HCT116 (cell line): ENCODE results near the gene STX12. TPM values are rescaled to one million over a fixed set of nuclear protein-coding genes. Genes with fewer than 3 reads are reported as not detected.

ENCODE experiments used
- ATAC-seq: fragments of 200-7000 bp; cut with Tn5 transposase; 2 replicates; pipeline ENCODE4 v1.9.1; 2020; ENCODE audit warnings: mild to moderate bottlenecking, moderate library complexity
- BruUV-seq: library from RNA; stranded (reverse); fragments of 400-500 nt; replicated peaks from 2 replicates; lab custom pipeline; 2021; lab: Mats Ljungman, UMichigan
- CTCF ChIA-PET: fragments of 300-600 bp; sonication (Branson Sonifier 250); formaldehyde crosslinking; loops from one replicate; lab custom pipeline; 2021; ENCODE audit warnings: antibody characterized with exemption; lab: Charles Lee
- POLR2A ChIA-PET: fragments of 300-600, 350-600 bp; sonication (Branson Sonifier 250); formaldehyde crosslinking; loops from one replicate; lab custom pipeline; 2021; ENCODE audit warnings: antibody characterized with exemption; lab: Charles Lee
- RAD21 ChIA-PET, 2 experiments: fragments of 300-600 bp; sonication (Branson Sonifier 250); formaldehyde crosslinking; loops; one replicate each; lab custom pipeline; 2023; ENCODE audit warnings: low total read pairs in 2 of 2; ENCODE audit not compliant: uncharacterized antibody in 2 of 2, unreplicated experiment in 2 of 2, low non-redundant PET in 1 of 2; lab: Charles Lee
- DNase-seq: peaks from one replicate; pipeline ENCODE4 v3.0.0-alpha.2; 2010; ENCODE audit warnings: low read depth, low spot score
- H2AFZ ChIP-seq: fragments of 200-600 bp; shearing (Covaris generic), sonication (generic); 2 replicates; pipeline ENCODE4 v1.6.1; 2017; ENCODE audit warnings: low read depth, mixed run types, mixed read lengths, antibody characterized with exemption, low read length; ENCODE audit not compliant: poor library complexity, severe bottlenecking
- H3K27ac ChIP-seq: 2 replicates; pipeline ENCODE4 v1.5.1; 2012; ENCODE audit warnings: low read depth, low read length
- H3K27me3 ChIP-seq: fragments of 200-600 bp; sonication (generic); 2 replicates; pipeline ENCODE4 v1.6.1; 2016; ENCODE audit warnings: mixed run types, low read length, mixed read lengths; ENCODE audit not compliant: insufficient read depth
- H3K36me3 ChIP-seq, 2 experiments: fragments of 200-500 bp in 1 of 2; fragments of 200-600 bp in 1 of 2; sonication (Bioruptor generic) in 1 of 2; sonication (generic) in 1 of 2; 2 replicates each; pipeline versions ENCODE4 v1.5.1 to v1.6.1; 2014 to 2016; ENCODE audit warnings: low read length in 2 of 2, inconsistent platforms in 1 of 2, mixed read lengths in 1 of 2, mixed run types in 1 of 2; ENCODE audit not compliant: insufficient read depth in 2 of 2, control insufficient read depth in 1 of 2
- H3K4me1 ChIP-seq, 2 experiments: fragments of 200-600 bp in 1 of 2; sonication (generic) in 1 of 2; 2 replicates each; pipeline versions ENCODE4 v1.5.1 to v1.6.1; 2012 to 2017; ENCODE audit warnings: low read length in 2 of 2, inconsistent platforms in 1 of 2, mild to moderate bottlenecking in 1 of 2, mixed read lengths in 1 of 2, mixed run types in 1 of 2, moderate library complexity in 1 of 2; ENCODE audit not compliant: insufficient read depth in 2 of 2, control insufficient read depth in 1 of 2
- H3K4me2 ChIP-seq: fragments of 200-600 bp; sonication (generic); 2 replicates; pipeline ENCODE4 v1.6.1; 2017; ENCODE audit warnings: mixed run types, low read length, mixed read lengths
- H3K4me3 ChIP-seq, 2 experiments: fragments of 200-600 bp in 1 of 2; sonication (generic) in 1 of 2; replicated peaks in 1 of 2; 2 replicates each; pipeline ENCODE4 v1.5.1; 2011 to 2016; ENCODE audit warnings: low read length in 2 of 2, control low read depth in 1 of 2, low read depth in 1 of 2, mild to moderate bottlenecking in 1 of 2, mixed read lengths in 1 of 2, mixed run types in 1 of 2
- H3K79me2 ChIP-seq: fragments of 200-600 bp; sonication (generic); 2 replicates; pipeline ENCODE4 v1.6.1; 2017; ENCODE audit warnings: mild to moderate bottlenecking, mixed run types, low read length, moderate library complexity, mixed read lengths; ENCODE audit not compliant: insufficient read depth
- H3K9ac ChIP-seq: fragments of 200-600 bp; sonication (generic); 2 replicates; pipeline ENCODE4 v1.6.1; 2016; ENCODE audit warnings: low read length, mixed read lengths
- H3K9me2 ChIP-seq: fragments of 200-600 bp; sonication (generic), shearing (Covaris generic); 2 replicates; pipeline ENCODE4 v1.6.1; 2017; ENCODE audit warnings: mixed run types, mild to moderate bottlenecking, moderate library complexity; ENCODE audit not compliant: insufficient read depth
- H3K9me3 ChIP-seq, 2 experiments: fragments of 200-500 bp in 1 of 2; fragments of 200-600 bp in 1 of 2; sonication (Bioruptor generic) in 1 of 2; sonication (generic) in 1 of 2; 2 replicates each; pipeline ENCODE4 v1.6.1; 2014 to 2017; ENCODE audit warnings: low read length in 2 of 2, mixed read lengths in 2 of 2, inconsistent platforms in 1 of 2, low read depth in 1 of 2, mild to moderate bottlenecking in 1 of 2, mixed run types in 1 of 2, moderate library complexity in 1 of 2; ENCODE audit not compliant: control insufficient read depth in 1 of 2, insufficient read depth in 1 of 2
- H4K20me1 ChIP-seq: fragments of 200-600 bp; sonication (generic), shearing (Covaris generic); 2 replicates; pipeline ENCODE4 v1.6.1; 2017; ENCODE audit warnings: mixed run types, mild to moderate bottlenecking, moderate library complexity; ENCODE audit not compliant: insufficient read depth
- JUND ChIP-seq: IDR thresholded peaks from 2 replicates; pipeline ENCODE4 v1.6.1; 2012
- SIN3A ChIP-seq: IDR thresholded peaks from 2 replicates; pipeline ENCODE4 v1.6.1; 2012; ENCODE audit warnings: low read depth
- TCF7L2 ChIP-seq: IDR thresholded peaks from 2 replicates; pipeline ENCODE4 v1.7.0; 2011; ENCODE audit warnings: borderline replicate concordance, inconsistent platforms; ENCODE audit not compliant: insufficient read depth, insufficient read length; ENCODE audit errors: extremely low read depth
- ZFX ChIP-seq: fragments of 450-650 bp; IDR thresholded peaks from 2 replicates; pipeline ENCODE4 v1.6.1; 2017
- intact Hi-C: fragments of 100-400 bp; cut with micrococcal nuclease; formaldehyde crosslinking; loops from 2 replicates; pipeline ENCODE4 v1.10.0; 2022
- total RNA-seq: library from RNA; stranded (reverse); gene quantifications from one replicate; pipeline ENCODE4 v1.2.1, GENCODE V29; 2021; ENCODE audit not compliant: unreplicated experiment
- TF ChIP-seq, protein P1 (sequence below): IDR thresholded peaks from 2 replicates; pipeline ENCODE4 v1.6.1; 2012
- TF ChIP-seq, protein P2 (sequence below): IDR thresholded peaks from 2 replicates; pipeline ENCODE4 v1.6.1; 2011; ENCODE audit warnings: mild to moderate bottlenecking, low read length, moderate library complexity; ENCODE audit not compliant: insufficient replicate concordance; ENCODE audit errors: extremely low read depth

STX12 gene
- total RNA-seq, 1 experiment from 2014 or later, result 27.6 TPM

- Histone ChIP-seq H3K36me3 (peaks cover 0 to 2% of the 10 kb centered on the region in 2 experiments; a peak in 1 of 4 replicates), H4K20me1 (no peaks in the 10 kb centered on the region), H2AFZ (no peak overlapping the region), H3K4me1 (no peaks in the 10 kb centered on the region), H3K4me2 (no peak overlapping the region), H3K4me3 (no peak overlapping the region), H3K9me2 (no peaks in the 10 kb centered on the region), H3K27ac (no peak overlapping the region), H3K9ac (no peak overlapping the region), H3K79me2 (no peaks in the 10 kb centered on the region), H3K27me3 (no peaks in the 10 kb centered on the region), H3K9me3 (no peaks in the 10 kb centered on the region)
- intact Hi-C loops, result no loop called here
- BruUV-seq, result no TSS peak
- POLR2A ChIA-PET, result no interaction called here
- CTCF ChIA-PET, result no interaction called here
- no peak for DNase-seq
- no peak for TF ChIP-seq TCF7L2
- TF ChIP-seq, protein P1, sequence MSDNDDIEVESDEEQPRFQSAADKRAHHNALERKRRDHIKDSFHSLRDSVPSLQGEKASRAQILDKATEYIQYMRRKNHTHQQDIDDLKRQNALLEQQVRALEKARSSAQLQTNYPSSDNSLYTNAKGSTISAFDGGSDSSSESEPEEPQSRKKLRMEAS, result no peak
- no peak for TF ChIP-seq JUND
- no peak for TF ChIP-seq SIN3A
- TF ChIP-seq ZFX, result no peak
- TF ChIP-seq, protein P2, sequence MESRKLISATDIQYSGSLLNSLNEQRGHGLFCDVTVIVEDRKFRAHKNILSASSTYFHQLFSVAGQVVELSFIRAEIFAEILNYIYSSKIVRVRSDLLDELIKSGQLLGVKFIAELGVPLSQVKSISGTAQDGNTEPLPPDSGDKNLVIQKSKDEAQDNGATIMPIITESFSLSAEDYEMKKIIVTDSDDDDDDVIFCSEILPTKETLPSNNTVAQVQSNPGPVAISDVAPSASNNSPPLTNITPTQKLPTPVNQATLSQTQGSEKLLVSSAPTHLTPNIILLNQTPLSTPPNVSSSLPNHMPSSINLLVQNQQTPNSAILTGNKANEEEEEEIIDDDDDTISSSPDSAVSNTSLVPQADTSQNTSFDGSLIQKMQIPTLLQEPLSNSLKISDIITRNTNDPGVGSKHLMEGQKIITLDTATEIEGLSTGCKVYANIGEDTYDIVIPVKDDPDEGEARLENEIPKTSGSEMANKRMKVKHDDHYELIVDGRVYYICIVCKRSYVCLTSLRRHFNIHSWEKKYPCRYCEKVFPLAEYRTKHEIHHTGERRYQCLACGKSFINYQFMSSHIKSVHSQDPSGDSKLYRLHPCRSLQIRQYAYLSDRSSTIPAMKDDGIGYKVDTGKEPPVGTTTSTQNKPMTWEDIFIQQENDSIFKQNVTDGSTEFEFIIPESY, result no peak
- ATAC-seq, result no peak
- RAD21 ChIA-PET, result no interaction called here
Observed at GRCh38 chr1:27811741-27812500, 38.9 kb downstream of the STX12 start.
